ENCODE data around the gene VIPR1.

Gene VIPR1, protein sequence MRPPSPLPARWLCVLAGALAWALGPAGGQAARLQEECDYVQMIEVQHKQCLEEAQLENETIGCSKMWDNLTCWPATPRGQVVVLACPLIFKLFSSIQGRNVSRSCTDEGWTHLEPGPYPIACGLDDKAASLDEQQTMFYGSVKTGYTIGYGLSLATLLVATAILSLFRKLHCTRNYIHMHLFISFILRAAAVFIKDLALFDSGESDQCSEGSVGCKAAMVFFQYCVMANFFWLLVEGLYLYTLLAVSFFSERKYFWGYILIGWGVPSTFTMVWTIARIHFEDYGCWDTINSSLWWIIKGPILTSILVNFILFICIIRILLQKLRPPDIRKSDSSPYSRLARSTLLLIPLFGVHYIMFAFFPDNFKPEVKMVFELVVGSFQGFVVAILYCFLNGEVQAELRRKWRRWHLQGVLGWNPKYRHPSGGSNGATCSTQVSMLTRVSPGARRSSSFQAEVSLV

DNA sequence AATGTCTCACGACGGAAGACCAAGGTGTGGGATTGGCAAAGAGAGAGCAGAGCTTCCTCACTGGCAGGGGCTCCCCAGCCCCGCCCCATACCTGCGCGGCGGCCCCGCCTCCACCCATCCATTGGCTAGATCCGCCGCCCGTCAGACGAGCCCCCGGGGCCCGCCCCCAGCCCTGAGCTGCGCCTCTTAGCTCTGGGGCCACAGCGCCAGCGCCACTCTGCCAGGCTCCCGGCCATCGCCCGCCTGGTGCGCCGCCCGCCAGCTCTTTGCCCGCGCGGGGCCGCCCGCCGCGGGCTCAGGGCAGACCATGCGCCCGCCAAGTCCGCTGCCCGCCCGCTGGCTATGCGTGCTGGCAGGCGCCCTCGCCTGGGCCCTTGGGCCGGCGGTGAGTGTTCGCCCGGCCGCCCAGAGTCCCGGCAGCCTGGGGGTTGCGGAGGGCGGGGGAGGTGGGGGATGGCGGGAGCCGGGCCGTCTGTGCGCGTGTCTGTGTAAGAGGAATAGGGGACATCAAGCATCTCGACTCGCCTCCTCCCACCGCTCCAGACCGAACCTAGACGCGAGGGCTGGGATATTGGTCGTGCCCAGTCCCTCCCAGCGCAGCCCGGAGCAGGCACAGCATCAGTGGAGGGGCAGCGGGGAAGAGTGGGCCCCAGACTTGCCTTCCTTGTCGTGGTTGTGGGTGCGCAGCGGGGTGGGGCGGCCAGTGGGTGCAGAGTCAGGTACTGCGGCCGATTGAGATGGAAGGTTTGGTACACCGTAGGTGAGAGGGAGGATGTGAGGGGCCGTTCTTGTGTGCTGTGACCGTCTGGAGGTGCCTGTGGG, at the start of gene VIPR1:
TSS of gene VIPR1 (plus strand) at position 215 of the 822 bp plus-strand sequence. CDS start at position 308, 93 bp downstream.
- Mint-ChIP-seq H3K27ac (no peak within 1 kb of the TSS), H3K9me3 (no peaks in the 10 kb centered on the region)

DNA sequence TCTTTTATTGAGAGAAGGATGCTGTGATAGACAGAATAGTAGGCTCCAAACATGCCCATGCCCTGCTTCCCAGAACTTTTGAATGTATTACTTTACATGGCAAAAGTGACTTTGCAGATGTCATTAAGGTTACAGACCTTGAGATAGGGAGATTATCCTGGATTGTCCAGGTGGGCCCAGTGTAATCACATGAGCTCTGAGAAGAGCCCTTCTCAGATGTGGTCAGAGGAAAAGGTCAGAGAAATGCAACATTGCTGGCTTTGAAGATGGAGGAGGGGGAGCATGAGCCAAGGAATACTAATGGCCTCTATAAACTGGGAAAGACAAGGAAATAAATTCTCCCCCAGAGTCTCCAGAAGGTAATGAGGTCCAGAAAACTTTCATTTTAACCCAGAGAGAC, 46.2 kb upstream of the VIPR1 start:
- no peak overlapping the region for H3K4me3 Mint-ChIP-seq
- H3K36me3 Mint-ChIP-seq (ENCODE audit: low read depth) = no peaks in the 10 kb centered on the region
- no peaks in the 10 kb centered on the region for H3K9me3 Mint-ChIP-seq

More for the DNA sequence above, at the start of gene VIPR1:
- Mint-ChIP-seq H3K4me1 (ENCODE audit: low read depth) (peaks cover 29% of the 10 kb centered on the region), H3K4me3 (peak within 1 kb of the TSS; percentile 94), H3K27me3 (ENCODE audit: low read depth) (peaks cover 51% of the 10 kb centered on the region), H3K36me3 (ENCODE audit: low read depth) (no peaks in the 10 kb centered on the region)

DNA sequence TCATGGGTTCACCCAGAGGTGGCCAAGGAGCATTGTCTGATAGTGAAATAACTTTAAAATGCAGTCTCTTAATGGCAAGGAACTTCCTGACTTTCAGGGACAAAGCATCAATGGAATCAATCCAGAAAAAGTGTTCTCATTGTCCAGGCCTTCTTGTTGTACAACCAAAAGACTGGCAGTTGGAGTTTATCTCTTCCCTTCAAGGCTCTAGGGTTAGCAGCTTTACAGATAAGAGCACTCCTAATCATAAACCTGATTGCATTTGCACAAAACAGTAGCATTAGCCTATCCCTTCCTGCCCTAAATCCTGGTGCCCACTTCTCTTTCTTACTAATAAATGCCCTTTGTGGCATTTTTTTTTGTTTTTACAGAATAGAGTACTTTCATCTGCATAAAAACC, 43.3 kb upstream of the VIPR1 start:
- no peaks in the 10 kb centered on the region for H3K36me3 Mint-ChIP-seq (ENCODE audit: low read depth)
- H3K27ac Mint-ChIP-seq = no peak overlapping the region
- no peaks in the 10 kb centered on the region for H3K9me3 Mint-ChIP-seq
- no peak overlapping the region for H3K4me3 Mint-ChIP-seq
- H3K4me1 Mint-ChIP-seq (ENCODE audit: low read depth) = no peaks in the 10 kb centered on the region
- peaks cover 22% of the 10 kb centered on the region for H3K27me3 Mint-ChIP-seq (ENCODE audit: low read depth)

More for the DNA sequence above, 46.2 kb upstream of the VIPR1 start:
- Mint-ChIP-seq H3K27ac (no peak overlapping the region), H3K4me1 (ENCODE audit: low read depth) (no peaks in the 10 kb centered on the region), H3K27me3 (ENCODE audit: low read depth) (peaks cover 17% of the 10 kb centered on the region)

DNA sequence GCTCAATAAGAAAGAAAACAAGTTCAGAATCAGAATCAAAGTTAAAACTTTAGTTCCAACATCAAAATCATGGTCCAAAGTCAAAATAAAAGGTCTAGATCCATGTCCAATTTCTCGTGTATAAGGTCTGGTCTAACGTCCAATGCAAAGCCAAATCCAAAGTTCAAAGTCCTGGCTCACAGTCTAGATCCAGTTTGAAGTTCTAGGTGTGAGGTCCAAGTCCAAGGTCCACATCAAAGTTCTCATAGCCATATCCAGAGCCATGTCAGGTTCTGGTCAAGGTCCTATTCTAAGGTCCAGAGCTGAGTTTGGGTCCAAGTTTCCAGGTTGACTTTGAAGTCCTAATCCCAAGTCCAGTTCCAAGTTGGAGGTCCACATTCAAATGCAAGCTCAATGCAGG, 40.7 kb upstream of the VIPR1 start:
- no peak overlapping the region for H3K4me3 Mint-ChIP-seq
- no peaks in the 10 kb centered on the region for H3K4me1 Mint-ChIP-seq (ENCODE audit: low read depth)
- no peak overlapping the region for H3K27ac Mint-ChIP-seq
- H3K9me3 Mint-ChIP-seq = peaks cover 4% of the 10 kb centered on the region
- peaks cover 24% of the 10 kb centered on the region for H3K27me3 Mint-ChIP-seq (ENCODE audit: low read depth)
- no peaks in the 10 kb centered on the region for H3K36me3 Mint-ChIP-seq (ENCODE audit: low read depth)

DNA sequence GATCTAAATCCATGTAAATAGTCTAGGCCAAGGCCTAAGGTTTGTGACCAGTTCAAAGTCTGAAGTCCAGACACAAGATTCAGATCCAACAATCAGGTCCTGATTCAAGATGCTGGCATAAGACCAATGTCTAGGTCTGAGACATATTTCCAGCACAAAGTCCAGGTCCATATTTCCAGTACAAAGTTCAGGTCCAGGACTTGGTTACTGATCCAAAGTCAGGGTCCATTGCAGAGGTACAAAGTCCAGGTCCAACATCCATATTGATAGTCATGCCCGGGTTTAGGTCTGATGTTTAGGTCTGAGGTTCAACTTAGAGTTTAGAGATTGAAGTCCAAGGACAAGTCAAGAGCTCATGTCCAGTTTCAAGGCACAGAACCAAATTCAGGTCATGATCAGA, 39.4 kb upstream of the VIPR1 start:
- Mint-ChIP-seq H3K9me3 (peaks cover 4% of the 10 kb centered on the region), H3K4me3 (no peak overlapping the region), H3K27me3 (ENCODE audit: low read depth) (peaks cover 20% of the 10 kb centered on the region), H3K4me1 (ENCODE audit: low read depth) (no peaks in the 10 kb centered on the region), H3K36me3 (ENCODE audit: low read depth) (no peaks in the 10 kb centered on the region), H3K27ac (no peak overlapping the region)

DNA sequence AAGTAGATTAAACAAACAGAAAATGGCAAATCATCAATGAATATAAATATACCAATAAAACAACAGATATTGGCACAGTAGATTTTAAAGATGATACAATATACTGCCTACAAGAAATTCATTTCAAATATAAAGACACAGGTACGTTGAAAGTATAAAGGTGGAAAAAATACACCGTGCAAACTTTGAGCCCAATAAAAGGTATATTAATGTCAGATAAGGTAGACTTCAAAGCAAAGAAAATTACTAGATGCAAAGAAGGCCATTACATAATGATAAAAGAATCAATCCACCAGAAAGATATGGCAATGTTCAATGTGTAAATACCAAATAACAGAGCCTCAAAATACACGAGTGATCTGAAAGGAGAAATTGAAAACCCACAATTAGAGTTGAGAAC, 34.3 kb upstream of the VIPR1 start:
- Mint-ChIP-seq H3K4me3 (no peak overlapping the region), H3K27ac (no peak overlapping the region), H3K9me3 (peaks cover 4% of the 10 kb centered on the region), H3K4me1 (ENCODE audit: low read depth) (no peaks in the 10 kb centered on the region), H3K36me3 (ENCODE audit: low read depth) (no peaks in the 10 kb centered on the region), H3K27me3 (ENCODE audit: low read depth) (peaks cover 8% of the 10 kb centered on the region)

DNA sequence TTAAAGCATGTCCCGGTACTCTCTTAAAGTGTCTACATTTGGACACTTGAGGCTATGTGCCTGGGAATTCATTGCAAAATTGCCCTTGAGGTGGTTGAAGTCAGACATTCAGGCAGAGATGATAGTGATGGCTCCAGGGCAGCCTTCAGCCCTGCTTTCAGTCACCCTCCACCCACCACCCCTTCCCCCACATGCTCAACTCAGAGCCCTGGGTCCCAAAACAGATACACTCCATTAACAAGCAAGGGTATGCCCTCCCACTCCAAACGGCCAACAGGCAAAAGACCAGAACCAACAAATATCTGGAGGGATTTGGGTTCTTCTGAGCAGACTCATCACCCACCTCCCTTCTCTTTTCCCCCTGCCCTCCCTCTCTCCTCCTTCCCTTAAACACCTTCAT, 29.9 kb upstream of the VIPR1 start:
- peaks cover 6% of the 10 kb centered on the region for H3K27me3 Mint-ChIP-seq (ENCODE audit: low read depth)

DNA sequence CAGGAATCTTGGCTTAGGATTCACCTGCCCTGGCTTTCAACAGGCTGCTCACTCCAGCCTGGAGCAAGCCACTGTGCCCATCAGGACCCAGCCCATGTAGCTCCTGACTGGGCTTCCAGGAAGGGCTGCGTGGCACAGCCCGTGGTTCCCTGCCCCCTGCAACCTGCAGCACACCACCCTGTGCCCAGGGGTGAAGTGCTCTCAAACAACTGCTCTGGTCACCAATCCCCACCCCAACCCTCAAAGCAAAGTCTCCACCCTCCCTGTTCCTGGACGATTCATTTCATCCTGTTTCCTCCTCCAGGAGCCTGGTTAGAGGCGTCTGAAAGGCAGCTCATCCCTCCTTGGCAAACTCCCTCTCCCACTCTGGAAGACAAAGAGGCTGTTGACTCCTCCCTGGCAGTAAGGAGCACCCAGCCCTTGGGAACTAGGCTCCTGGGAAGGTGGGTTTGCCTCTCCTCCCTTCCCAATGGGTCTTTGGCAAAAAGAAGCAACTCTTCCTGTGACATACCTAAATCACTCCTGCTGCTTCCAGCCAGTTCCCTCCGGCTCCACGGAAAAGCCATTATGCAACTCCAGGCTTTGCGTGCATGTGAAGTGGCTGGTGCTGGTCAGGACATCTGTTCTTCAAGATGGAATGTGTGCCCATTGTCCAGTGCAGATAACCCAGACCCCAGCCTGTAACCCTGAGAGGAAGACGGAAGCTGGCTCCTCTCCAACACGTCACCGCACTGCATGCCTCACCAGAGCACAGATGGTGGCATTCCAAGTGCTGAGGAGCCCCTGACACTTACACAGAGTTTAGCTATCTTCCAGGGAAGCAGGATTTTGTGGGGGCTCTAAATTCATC, 29.1 kb upstream of the VIPR1 start:
- Mint-ChIP-seq H3K9me3 (no peaks in the 10 kb centered on the region), H3K27ac (no peak overlapping the region), H3K4me1 (ENCODE audit: low read depth) (no peaks in the 10 kb centered on the region), H3K27me3 (ENCODE audit: low read depth) (peaks cover 6% of the 10 kb centered on the region), H3K4me3 (no peak overlapping the region), H3K36me3 (ENCODE audit: low read depth) (no peaks in the 10 kb centered on the region)

More for the DNA sequence above, 29.9 kb upstream of the VIPR1 start:
- Mint-ChIP-seq H3K36me3 (ENCODE audit: low read depth) (no peaks in the 10 kb centered on the region), H3K9me3 (no peaks in the 10 kb centered on the region), H3K27ac (no peak overlapping the region), H3K4me1 (ENCODE audit: low read depth) (no peaks in the 10 kb centered on the region), H3K4me3 (no peak overlapping the region)

DNA sequence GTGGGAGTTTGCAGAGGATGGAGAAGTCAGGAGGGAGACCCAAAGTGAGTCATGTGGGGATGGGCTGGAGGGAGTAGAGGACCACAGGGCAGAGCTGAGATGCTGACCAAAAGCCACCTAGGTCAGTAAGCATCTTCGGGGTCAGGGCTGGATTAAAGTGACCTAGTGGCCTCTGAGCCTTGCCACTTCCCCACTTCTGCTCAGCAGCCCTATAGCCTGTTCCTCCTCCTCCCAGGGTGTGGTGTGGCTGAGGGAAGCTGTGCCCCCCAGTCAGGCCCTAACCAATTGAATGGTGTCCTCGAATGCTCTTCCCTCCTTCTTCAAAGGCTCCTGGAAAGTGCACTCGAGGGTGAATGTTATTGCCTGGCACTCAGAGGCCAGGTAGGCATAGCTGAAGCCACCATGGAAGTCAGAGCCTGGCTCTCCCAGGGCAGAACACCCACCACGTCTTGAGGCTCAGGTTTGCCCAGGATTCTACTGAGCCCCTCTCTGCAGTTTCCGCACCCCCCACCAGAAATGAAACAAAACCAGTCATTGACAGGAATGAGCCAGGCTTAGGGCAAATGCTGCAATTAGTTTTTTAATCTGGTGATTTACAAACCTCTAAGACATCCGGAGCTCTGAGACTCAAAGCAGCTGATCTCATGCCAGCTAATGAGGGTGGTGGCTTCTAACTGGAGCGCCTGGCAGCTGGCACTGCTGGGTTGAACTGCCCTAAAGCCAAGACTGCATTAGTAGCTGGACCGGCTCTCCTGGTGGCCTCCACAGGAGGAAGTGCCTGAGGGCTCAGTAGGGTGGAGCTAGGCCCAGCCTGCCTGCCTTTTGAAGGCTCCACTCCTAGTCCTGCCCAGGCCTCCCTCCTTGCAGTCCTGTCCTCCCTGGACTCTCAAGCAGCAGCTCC, 26.0 kb upstream of the VIPR1 start:
- peaks cover 2% of the 10 kb centered on the region for H3K36me3 Mint-ChIP-seq (ENCODE audit: low read depth)
- no peak overlapping the region for H3K4me3 Mint-ChIP-seq
- no peaks in the 10 kb centered on the region for H3K4me1 Mint-ChIP-seq (ENCODE audit: low read depth)
- H3K27me3 Mint-ChIP-seq (ENCODE audit: low read depth) = peaks cover 15% of the 10 kb centered on the region
- H3K9me3 Mint-ChIP-seq = peaks cover 11% of the 10 kb centered on the region
- H3K27ac Mint-ChIP-seq = no peak overlapping the region

DNA sequence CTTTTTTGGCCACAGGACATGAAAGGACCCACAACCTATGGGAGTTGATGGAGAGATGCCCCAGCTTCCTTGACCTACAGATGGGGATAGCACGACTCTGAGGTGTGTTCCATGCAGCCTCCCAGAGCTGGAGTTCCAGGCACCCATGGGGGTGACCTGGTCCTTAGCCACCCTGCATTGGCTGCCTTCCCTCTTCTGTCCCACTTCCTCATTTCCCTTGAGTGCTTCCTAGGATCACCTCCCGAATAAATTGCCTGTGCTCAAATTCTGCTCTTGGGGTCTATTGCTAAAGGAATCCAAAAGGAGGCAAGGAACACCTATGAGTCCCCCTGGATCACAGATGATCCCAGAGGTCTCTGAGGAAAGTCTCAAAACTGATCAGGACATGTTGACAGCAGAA, 24.7 kb upstream of the VIPR1 start:
- no peak overlapping the region for H3K4me3 Mint-ChIP-seq

DNA sequence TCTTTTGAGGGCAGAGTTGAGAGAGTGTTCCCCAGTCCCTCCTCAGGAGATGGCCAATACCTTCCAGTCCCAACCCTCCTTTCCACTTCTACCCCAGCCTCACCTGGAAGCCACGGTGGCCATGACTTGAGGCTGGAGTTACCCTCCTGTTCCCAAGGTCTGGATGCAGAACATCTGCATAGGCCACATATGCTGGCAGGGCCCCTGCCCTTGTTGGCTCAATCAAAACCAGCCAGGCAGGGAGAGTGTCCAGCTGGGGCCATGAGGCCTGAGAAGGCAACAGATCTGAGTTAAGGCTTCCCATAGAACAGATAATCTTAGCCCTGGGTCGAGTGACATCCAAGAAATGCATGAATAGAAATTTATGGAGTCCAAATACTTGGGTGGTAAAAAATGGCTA, 23.6 kb upstream of the VIPR1 start:
- Mint-ChIP-seq H3K36me3 (ENCODE audit: low read depth) (peaks cover 2% of the 10 kb centered on the region), H3K4me1 (ENCODE audit: low read depth) (no peaks in the 10 kb centered on the region), H3K27ac (no peak overlapping the region), H3K27me3 (ENCODE audit: low read depth) (peaks cover 16% of the 10 kb centered on the region), H3K9me3 (peaks cover 20% of the 10 kb centered on the region), H3K4me3 (no peak overlapping the region)

More for the DNA sequence above, 24.7 kb upstream of the VIPR1 start:
- peaks cover 22% of the 10 kb centered on the region for H3K27me3 Mint-ChIP-seq (ENCODE audit: low read depth)
- H3K27ac Mint-ChIP-seq = no peak overlapping the region
- peaks cover 2% of the 10 kb centered on the region for H3K36me3 Mint-ChIP-seq (ENCODE audit: low read depth)
- H3K9me3 Mint-ChIP-seq = peaks cover 20% of the 10 kb centered on the region
- no peaks in the 10 kb centered on the region for H3K4me1 Mint-ChIP-seq (ENCODE audit: low read depth)

DNA sequence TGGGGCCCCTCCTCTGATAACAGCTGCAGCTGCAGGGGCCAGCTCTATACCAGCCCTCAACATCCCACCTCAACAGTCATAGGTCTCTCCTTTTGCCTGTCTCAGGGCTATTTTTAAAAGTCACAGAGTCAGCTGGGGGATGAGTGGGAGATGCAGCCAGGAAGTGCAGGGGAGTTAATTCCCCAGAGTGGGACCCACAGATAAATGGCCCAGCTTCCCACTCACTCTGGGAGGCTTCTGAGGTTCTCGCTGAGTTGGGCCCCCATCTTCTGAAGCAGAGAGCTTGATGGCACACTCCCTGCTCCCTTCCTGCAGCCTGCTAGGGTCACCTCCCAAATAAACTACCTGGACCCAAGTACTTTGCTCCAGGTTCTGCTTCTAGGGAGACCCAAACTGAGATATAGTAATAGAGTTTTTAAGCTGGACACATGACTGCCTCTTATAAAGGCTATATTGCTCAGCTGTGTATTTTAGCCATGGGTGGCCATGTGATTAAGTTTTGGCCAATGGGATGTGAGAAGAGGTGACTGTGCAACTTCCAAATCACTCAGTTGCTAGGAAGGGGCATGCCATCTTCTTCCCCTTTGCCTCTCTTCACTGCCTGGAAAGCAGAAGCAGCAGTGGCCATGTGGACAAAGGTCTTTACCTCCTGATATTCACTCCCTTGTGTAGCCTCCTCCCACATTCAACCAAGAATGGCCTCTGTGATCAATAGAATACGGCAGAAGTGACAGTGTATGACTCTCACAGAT, 15.5 kb upstream of the VIPR1 start:
- H3K36me3 Mint-ChIP-seq (ENCODE audit: low read depth) = no peaks in the 10 kb centered on the region
- H3K4me1 Mint-ChIP-seq (ENCODE audit: low read depth) = no peaks in the 10 kb centered on the region
- peaks cover 5% of the 10 kb centered on the region for H3K9me3 Mint-ChIP-seq
- H3K4me3 Mint-ChIP-seq = no peak overlapping the region
- peaks cover 16% of the 10 kb centered on the region for H3K27me3 Mint-ChIP-seq (ENCODE audit: low read depth)
- no peak overlapping the region for H3K27ac Mint-ChIP-seq

DNA sequence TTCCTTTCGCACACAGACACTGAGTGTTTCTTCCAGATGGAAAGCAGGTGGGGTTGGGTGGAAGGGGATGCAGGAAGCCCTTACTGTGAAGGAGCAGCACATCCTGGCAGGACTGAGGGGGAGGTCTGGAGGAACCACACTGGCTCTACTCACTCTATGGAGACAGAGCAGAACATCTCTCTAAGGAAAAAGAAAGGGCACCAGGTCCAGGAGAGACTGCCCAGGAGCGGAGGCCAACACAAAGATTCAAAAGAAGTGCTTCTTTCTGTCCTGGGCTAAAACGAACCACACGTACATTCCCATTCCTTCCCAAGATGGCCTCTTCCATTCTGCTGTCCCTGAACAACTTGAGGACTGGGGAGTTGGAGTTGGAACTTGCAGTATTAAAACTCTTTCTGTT, 13.8 kb upstream of the VIPR1 start:
- no peak overlapping the region for H3K4me3 Mint-ChIP-seq
- H3K27ac Mint-ChIP-seq = no peak overlapping the region
- H3K9me3 Mint-ChIP-seq = no peaks in the 10 kb centered on the region
- H3K36me3 Mint-ChIP-seq (ENCODE audit: low read depth) = no peaks in the 10 kb centered on the region
- H3K4me1 Mint-ChIP-seq (ENCODE audit: low read depth) = no peaks in the 10 kb centered on the region
- peaks cover 13% of the 10 kb centered on the region for H3K27me3 Mint-ChIP-seq (ENCODE audit: low read depth)

All from T-helper 1 cell treated with Interleukin-12 subunit alpha and Interleukin-12 subunit beta and Interleukin-4 antibody, amounts not matched to agents 30 μg/mL and 1 μg/mL, for 36 hours (primary cell).